Spinal cord (tissue), 10 donors: Measurements from ENCODE around the gene XRCC6. TPM values are rescaled to one million over a fixed set of nuclear protein-coding genes. Genes with fewer than 3 reads are reported as not detected.
"Not testable (repeated sequence)": the region's sequence is repeated elsewhere in the genome, so short reads cannot be mapped to it uniquely, and the experiment has no call there.

Source experiments
- DNase-seq, 6 donors: peaks; one replicate each; pipeline versions ENCODE4 v3.0.0 to v3.0.0-alpha.2; 2013 to 2015; ENCODE audit warnings: low spot score in 6 of 6, low read depth in 4 of 6
- H3K27ac ChIP-seq: one replicate; pipeline ENCODE4 v1.5.1; 2013; ENCODE audit warnings: low read depth, low read length, control low read depth
- H3K27me3 ChIP-seq: one replicate; pipeline ENCODE4 v1.6.1; 2013; ENCODE audit warnings: low read length; ENCODE audit not compliant: control insufficient read depth, insufficient read depth
- H3K36me3 ChIP-seq: one replicate; pipeline ENCODE4 v1.6.1; 2013; ENCODE audit warnings: low read length; ENCODE audit not compliant: control insufficient read depth, insufficient read depth
- H3K4me1 ChIP-seq: one replicate; pipeline ENCODE4 v1.6.1; 2013; ENCODE audit warnings: low read length; ENCODE audit not compliant: control insufficient read depth, insufficient read depth
- H3K4me3 ChIP-seq: one replicate; pipeline ENCODE4 v1.5.1; 2013; ENCODE audit warnings: low read depth, low read length, control low read depth
- H3K9me3 ChIP-seq: one replicate; pipeline ENCODE4 v1.6.1; 2013; ENCODE audit warnings: low read length; ENCODE audit not compliant: control insufficient read depth, insufficient read depth
- WGBS: methylation state at CpG from one replicate; pipeline ENCODE4 v1.1.5; 2013; ENCODE audit warnings: missing lambda C conversion rate; ENCODE audit not compliant: insufficient coverage; 5-methylcytosine and 5-hydroxymethylcytosine counted together
- polyA plus RNA-seq, 2 donors: library from polyadenylated mRNA; unstranded; fragments of 120-200 nt; gene quantifications; one replicate each; pipeline ENCODE4 v1.2.1, GENCODE V29; 2013; ENCODE audit not compliant: insufficient read length in 2 of 2
- total RNA-seq, 2 donors: library from RNA; depleted of rRNA in 1 of 2; stranded (reverse); fragments of 120-200 nt in 1 of 2; fragments of >200 nt in 1 of 2; gene quantifications; one replicate each; pipeline versions ENCODE4 v1.2.3 to v1.2.4, GENCODE V29; 2013 to 2014
- donor health status: healthy.

Gene XRCC6
- total and polyA plus RNA-seq, 4 donors = 213 to 239 (median 220) TPM

DNA sequence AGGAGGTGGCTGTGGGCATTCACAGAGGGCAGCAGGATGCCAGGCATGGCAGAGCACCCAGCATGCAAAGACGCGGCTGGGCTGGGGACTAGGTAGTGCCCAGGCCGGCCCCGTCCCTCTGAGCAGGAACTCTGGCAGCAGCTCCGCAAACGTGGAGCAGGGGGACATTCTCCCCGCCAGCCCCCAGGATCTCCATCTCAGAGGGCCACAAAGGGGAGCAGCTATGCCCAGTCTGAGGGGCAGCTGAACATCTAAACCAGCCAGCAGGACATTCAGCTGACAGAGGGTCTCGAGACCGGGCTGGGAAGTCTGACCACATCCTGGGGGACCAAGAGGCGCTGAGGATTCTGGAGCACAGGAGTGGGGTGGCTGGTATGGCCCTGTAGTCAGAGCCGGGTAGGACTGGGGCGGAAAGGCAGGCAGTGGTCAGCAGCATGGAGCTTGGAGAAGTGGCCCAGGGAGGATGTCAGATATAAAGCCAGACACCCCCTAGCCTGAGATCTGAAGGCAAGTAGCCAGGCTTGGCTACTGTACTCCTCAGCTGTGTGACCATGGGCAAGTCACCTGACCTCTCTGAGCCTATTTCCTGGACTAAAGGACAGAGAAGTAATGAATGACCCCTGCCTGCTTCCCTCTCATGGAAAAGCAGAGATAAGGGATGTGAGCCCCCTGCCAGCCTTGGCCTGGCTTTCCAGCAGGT lies 41.6 kb upstream of the XRCC6 start:
- no peak for DNase-seq
- H3K9me3 ChIP-seq = no peaks in the 10 kb centered on the region
- H3K36me3 ChIP-seq = peaks cover 96% of the 10 kb centered on the region
- no peaks in the 10 kb centered on the region for H3K27me3 ChIP-seq
- H3K4me3 ChIP-seq = no peak overlapping the region
- H3K27ac ChIP-seq = no peak overlapping the region
- WGBS = 93% methylated on average over 12 of the region's 12 CpGs
- H3K4me1 ChIP-seq = peaks cover 12% of the 10 kb centered on the region

DNA sequence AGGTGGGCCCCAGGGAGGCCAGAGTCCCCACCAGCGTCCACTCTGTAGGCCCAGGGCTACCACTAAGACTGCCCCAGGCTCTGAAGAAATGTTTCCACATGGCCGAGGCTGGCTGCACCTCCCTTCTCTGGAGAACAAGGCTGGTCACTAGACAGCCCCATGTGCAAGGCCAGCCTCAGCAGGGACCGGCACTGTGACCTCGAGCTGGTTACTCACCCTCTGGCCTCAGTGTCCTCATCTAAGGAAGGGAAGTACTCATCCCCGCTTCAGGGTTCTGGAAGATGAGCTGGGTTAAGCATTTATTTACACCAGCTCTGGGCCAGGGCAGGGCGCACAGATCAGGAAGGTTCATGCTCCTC lies 41.1 kb upstream of the XRCC6 start:
- Histone ChIP-seq H3K27me3 (no peaks in the 10 kb centered on the region), H3K27ac (no peak overlapping the region), H3K9me3 (no peaks in the 10 kb centered on the region), H3K4me3 (no peak overlapping the region), H3K4me1 (peaks cover 9% of the 10 kb centered on the region), H3K36me3 (peaks cover 96% of the 10 kb centered on the region)
- 92% methylated on average over 6 of the region's 6 CpGs for WGBS
- DNase-seq = no peak

DNA sequence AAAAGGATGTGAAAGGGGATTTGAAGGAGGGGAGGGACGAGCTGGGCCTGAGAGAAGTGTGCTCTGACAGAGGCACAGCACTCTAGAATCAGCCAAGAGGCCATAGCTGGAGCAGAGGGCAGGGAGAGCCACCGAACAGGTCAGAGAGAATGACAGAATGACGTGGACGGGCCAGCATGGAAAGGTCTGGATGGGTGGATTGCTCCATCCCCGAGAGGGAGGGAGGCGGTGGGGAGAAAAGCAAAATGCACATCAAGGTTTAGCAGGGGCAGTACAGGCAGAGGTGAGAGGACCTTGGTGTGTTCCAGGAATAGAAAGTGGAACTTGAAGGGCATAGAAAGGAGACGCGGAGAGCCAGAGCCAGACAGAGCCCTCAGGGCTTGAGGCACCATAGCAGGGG lies 38.4 kb upstream of the XRCC6 start:
- Histone ChIP-seq H3K27ac (no peak overlapping the region), H3K9me3 (no peaks in the 10 kb centered on the region), H3K4me1 (peaks cover 3% of the 10 kb centered on the region), H3K36me3 (peaks cover 72% of the 10 kb centered on the region), H3K4me3 (no peak overlapping the region), H3K27me3 (no peaks in the 10 kb centered on the region)
- WGBS = 77% methylated on average over 8 of the region's 8 CpGs
- DNase-seq = no peak

DNA sequence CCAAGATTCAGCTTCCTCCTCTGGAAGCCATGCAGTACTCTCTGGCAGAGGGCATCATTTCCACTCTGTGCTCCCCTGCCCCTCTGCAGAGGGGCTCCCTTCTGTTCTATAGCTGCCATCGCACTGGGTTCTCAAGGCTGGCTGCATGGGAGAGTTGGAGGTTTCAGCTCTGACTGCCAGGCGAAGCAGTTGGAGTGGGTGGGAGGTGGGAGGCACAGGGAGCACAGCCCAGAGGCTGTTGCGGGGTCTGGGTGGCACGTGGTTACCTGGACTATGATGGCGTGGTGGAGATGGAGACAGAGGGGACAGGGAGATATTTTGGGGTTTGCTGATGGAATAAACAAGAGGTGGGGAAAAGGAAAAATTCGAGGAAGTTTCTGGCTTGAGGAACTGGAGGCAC lies 36.2 kb upstream of the XRCC6 start:
- 98% methylated on average over 6 of the region's 6 CpGs for WGBS
- no peak overlapping the region for H3K4me3 ChIP-seq
- H3K27me3 ChIP-seq = no peaks in the 10 kb centered on the region
- no peak overlapping the region for H3K27ac ChIP-seq
- DNase-seq = no peak
- peaks cover 17% of the 10 kb centered on the region for H3K4me1 ChIP-seq
- no peaks in the 10 kb centered on the region for H3K9me3 ChIP-seq
- peaks cover 50% of the 10 kb centered on the region for H3K36me3 ChIP-seq

DNA sequence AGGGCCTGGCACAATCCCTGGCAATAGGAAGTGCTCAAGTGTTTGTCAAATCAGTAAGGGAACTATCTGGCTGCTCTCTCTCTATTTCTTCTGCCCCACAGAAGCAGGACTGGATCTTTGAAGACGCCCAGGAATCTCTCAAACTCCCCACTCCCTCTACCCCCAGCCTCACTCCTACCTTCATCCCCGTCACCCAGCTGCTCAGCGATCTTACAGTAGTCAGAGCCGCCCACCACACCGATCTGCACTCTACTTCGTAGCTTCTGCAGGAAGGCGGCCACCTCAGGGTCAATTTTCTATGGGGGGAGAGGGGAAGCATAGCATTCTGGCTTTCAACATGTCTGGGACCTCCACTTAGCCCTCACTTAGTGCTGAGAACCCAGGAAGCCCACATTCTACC lies 35.2 kb upstream of the XRCC6 start:
- peaks cover 25% of the 10 kb centered on the region for H3K4me1 ChIP-seq
- no peaks in the 10 kb centered on the region for H3K9me3 ChIP-seq
- H3K4me3 ChIP-seq = no peak overlapping the region
- H3K36me3 ChIP-seq = peaks cover 42% of the 10 kb centered on the region
- H3K27ac ChIP-seq = no peak overlapping the region
- no peak for DNase-seq
- 93% methylated on average over 1 of the region's 7 CpGs for WGBS
- H3K27me3 ChIP-seq = no peaks in the 10 kb centered on the region

DNA sequence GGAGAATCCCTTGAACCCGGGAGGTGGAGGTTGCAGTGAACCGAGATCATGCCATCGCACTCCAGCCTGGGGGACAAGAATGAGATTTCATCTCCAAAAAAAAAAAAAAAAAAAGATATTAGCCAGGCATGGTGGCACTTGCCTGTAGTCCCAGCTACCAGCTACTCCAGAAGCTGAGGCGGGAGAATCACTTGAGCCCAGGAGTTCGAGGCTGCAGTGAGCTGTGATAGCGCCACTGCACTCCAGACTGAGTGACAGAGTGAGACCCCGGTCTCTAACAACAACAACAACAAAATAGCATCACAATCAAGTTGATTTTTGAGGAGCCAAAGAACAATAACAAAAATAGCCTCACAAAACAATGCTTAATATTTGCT lies 33.8 kb upstream of the XRCC6 start:
- no peaks in the 10 kb centered on the region for H3K27me3 ChIP-seq
- H3K4me3 ChIP-seq = no peak overlapping the region
- DNase-seq = no peak
- no peaks in the 10 kb centered on the region for H3K9me3 ChIP-seq
- H3K27ac ChIP-seq = no peak overlapping the region
- peaks cover 30% of the 10 kb centered on the region for H3K36me3 ChIP-seq
- peaks cover 25% of the 10 kb centered on the region for H3K4me1 ChIP-seq
- 93% methylated on average over 5 of the region's 7 CpGs for WGBS

DNA sequence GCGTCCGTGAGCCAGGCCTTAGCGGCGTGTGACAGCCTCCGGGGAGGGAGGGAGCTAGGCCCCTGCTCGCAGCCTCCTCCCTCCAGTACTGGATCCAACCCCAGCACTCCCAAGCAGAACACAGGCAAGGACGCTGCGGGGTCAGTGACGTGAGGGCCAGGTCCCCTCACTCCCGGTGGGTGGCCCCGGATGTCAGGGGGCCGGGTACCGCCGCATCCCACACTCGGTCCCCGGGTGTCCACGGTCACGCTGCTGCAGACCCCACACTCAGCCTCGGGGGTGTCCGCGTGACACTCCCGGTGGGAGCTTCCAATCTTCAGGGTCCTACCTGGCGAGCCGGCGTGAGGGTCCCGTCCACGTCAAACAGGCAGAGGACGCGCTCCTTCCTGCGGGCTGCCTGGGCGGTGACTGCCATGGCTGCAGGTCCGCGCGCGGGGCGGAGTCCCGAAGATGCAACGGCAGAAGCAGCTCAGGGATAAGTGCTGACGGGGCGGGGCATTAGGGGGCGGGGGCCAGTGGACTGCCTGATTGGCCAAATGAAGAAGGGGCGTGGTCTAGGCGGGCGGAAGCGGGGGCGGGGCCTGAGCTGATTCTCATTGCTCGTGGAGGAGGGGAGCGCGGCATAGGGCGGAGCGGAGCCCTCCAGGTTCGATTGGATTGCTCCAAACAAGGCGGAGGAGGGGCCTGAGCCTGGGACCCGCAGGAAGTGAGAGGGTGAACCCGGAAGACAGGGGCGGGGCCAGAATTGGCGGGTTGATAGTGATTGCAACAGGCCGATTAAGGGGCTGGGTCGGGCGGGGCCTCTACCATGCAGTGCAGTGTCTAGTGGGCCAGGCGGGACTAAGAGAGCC lies 31.5 kb upstream of the XRCC6 start, which contains the start of gene PMM1:
Gene PMM1, minus strand, starts transcription at position 450 of the 851 bp plus-strand sequence. Its CDS starts 35 bp downstream, at position 415.
- peaks cover 7% of the 10 kb centered on the region for H3K36me3 ChIP-seq
- no peaks in the 10 kb centered on the region for H3K9me3 ChIP-seq
- peak; percentile 93 to 100 (median 99) for DNase-seq
- peak within 1 kb of the TSS; percentile 84 for H3K27ac ChIP-seq
- H3K27me3 ChIP-seq = no peaks in the 10 kb centered on the region
- H3K4me3 ChIP-seq = peak within 1 kb of the TSS; percentile 97
- WGBS = under 1% methylated on average over 61 of the region's 61 CpGs
- peaks cover 21% of the 10 kb centered on the region for H3K4me1 ChIP-seq

DNA sequence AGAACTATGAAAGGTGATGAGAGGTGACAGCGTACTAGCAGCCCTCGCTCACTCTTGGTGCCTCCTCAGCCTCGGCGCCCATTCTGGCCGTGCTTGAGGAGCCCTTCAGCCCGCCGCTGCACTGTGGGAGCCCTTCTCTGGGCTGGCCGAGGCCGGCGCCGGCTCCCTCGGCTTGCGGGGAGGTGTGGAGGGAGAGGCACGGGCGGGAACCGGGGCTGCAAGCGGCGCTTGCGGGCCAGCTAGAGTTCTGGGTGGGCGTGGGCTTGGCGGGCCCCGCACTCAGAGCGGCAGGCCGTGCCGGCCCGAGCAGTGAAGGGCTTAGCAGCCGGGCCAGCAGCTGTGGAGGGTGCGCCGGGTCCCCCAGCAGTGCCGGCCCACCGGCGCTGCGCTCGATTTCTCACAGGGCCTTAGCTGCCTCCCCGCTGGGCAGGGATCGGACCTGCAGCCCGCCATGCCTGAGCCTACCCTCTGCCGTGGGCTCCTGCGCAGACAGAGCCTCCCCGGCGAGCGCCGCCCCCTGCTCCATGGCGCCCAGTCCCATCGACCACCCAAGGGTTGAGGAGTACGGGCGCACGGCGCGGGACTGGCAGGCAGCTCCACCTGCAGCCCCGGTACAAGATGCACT lies 27.6 kb upstream of the XRCC6 start:
- WGBS = 95% methylated on average over 39 of the region's 51 CpGs
- peaks cover 27% of the 10 kb centered on the region for H3K4me1 ChIP-seq
- H3K27ac ChIP-seq, H3K4me3 ChIP-seq, H3K27me3 ChIP-seq, H3K36me3 ChIP-seq, DNase-seq, H3K9me3 ChIP-seq: not testable (repeated sequence)

DNA sequence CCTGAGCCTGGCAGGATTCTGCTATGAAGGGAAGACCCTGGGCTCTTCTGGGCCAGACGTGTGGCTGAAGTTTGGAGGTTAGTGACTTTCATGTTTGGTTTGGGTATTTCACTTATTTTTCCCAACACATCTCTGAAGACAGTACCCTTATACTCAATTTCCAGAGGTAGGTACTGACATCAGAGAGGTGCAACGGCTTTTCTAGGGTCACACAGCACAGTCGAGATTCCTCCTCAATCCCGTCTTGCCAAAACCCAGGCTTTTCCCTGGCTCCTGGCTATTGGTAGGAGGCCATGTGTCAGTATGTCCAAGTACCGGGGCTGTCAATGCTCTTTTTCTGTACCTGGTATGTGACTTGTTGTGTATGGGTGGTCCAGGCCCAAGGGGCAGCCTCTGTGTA lies 25.4 kb upstream of the XRCC6 start:
- Histone ChIP-seq H3K36me3 (peaks cover 15% of the 10 kb centered on the region), H3K27ac (no peak overlapping the region), H3K4me3 (no peak overlapping the region), H3K27me3 (no peaks in the 10 kb centered on the region), H3K9me3 (no peaks in the 10 kb centered on the region), H3K4me1 (peaks cover 11% of the 10 kb centered on the region)
- 100% methylated on average over 4 of the region's 5 CpGs for WGBS
- no peak for DNase-seq
